SU-DHL-6 (cell line): ENCODE measurements around the gene PLA2G7.

Source experiments
- H2AFZ ChIP-seq: fragments of 200-600 bp; sonication (generic); 2 replicates; pipeline ENCODE4 v1.6.1; 2014; ENCODE audit warnings: low read depth, mild to moderate bottlenecking, moderate library complexity, mixed read lengths, antibody characterized with exemption, low read length; ENCODE audit not compliant: severe bottlenecking
- H3F3A ChIP-seq: fragments of 200-600 bp; shearing (Covaris generic); 2 replicates; pipeline ENCODE4 v1.6.0; 2016; ENCODE audit warnings: antibody characterized with exemption, mild to moderate bottlenecking; ENCODE audit not compliant: insufficient read depth
- H3K27ac ChIP-seq: fragments of 200-600 bp; sonication (generic); 2 replicates; pipeline ENCODE4 v1.5.1; 2016; ENCODE audit warnings: low read depth, mild to moderate bottlenecking, low read length, moderate library complexity, mixed read lengths
- H3K27me3 ChIP-seq: fragments of 200-600 bp; sonication (generic), shearing (Covaris generic); 2 replicates; pipeline ENCODE4 v1.6.0; 2014; ENCODE audit warnings: mild to moderate bottlenecking, low read length
- H3K36me3 ChIP-seq: fragments of 200-600 bp; sonication (generic); 2 replicates; pipeline ENCODE4 v1.6.1; 2014; ENCODE audit warnings: mild to moderate bottlenecking, low read length, mixed read lengths
- H3K4me2 ChIP-seq: fragments of 300-600, 200-600 bp; shearing (Covaris generic), sonication (generic); 2 replicates; pipeline ENCODE4 v1.6.0; 2014; ENCODE audit warnings: low read length, low read depth, mild to moderate bottlenecking; ENCODE audit not compliant: poor library complexity, severe bottlenecking
- H3K4me3 ChIP-seq: fragments of 200-600 bp; sonication (generic); 2 replicates; pipeline ENCODE4 v1.5.1; 2014; ENCODE audit warnings: antibody characterized with exemption, low read length, mild to moderate bottlenecking, mixed read lengths; ENCODE audit not compliant: insufficient read depth, poor library complexity, severe bottlenecking
- H3K79me2 ChIP-seq: fragments of 200-600 bp; sonication (generic); 2 replicates; pipeline ENCODE4 v1.6.1; 2014; ENCODE audit warnings: mild to moderate bottlenecking, low read length, moderate library complexity; ENCODE audit not compliant: insufficient read depth
- H3K9ac ChIP-seq: fragments of 200-600 bp; sonication (generic); 2 replicates; pipeline ENCODE4 v1.7.0; 2014; ENCODE audit warnings: mild to moderate bottlenecking, low read length
- H3K9me2 ChIP-seq: fragments of 200-600 bp; sonication (generic); replicated peaks from 2 replicates; pipeline ENCODE4 v1.6.1; 2014; ENCODE audit warnings: low read length; ENCODE audit not compliant: insufficient read depth
- H3K9me3 ChIP-seq: fragments of 200-600 bp; sonication (generic); 2 replicates; pipeline ENCODE4 v1.6.1; 2014; ENCODE audit warnings: low read length, mixed read lengths; ENCODE audit not compliant: insufficient read depth
- H4K20me1 ChIP-seq: fragments of 200-600 bp; sonication (generic); 2 replicates; pipeline ENCODE4 v1.6.1; 2014; ENCODE audit warnings: low read depth, mild to moderate bottlenecking, antibody characterized with exemption, low read length, moderate library complexity, mixed read lengths
- EZH2phosphoT487 ChIP-seq: fragments of 200-600 bp; sonication (generic), shearing (Covaris generic); conservative IDR thresholded peaks from 2 replicates; pipeline ENCODE4 v1.6.1; 2018; ENCODE audit warnings: mild to moderate bottlenecking, antibody characterized with exemption, low read length, moderate library complexity, mixed read lengths
- TF ChIP-seq, protein P1 (sequence below): fragments of 200-600 bp; sonication (generic); IDR thresholded peaks from one replicate; pipeline ENCODE4 v1.5.1; 2017; ENCODE audit warnings: antibody characterized with exemption, mild to moderate bottlenecking, low read length, moderate library complexity; ENCODE audit not compliant: insufficient read depth, poor library complexity, severe bottlenecking

Gene PLA2G7

DNA sequence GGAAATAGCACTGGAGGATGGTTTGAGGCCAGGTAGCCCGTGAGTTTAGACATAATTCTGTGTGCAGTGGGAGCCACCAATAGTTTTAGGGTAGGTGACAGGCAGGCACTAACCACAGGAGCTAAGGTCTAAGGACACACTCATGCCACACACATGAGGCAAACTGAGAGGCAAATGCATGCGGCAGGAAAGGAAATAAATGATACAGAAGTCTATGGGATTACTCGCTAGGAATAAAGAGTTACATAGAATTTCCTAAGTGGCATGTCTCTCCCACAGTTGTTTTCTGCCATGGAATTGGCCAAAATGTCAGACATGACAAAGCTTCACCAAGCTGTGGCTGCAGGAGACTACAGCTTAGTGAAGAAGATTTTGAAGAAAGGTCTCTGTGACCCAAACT is 16.5 kb upstream of the PLA2G7 start:
- Histone ChIP-seq H3K79me2 (no peaks in the 10 kb centered on the region), H3K4me3 (no peak overlapping the region), H3K36me3 (no peaks in the 10 kb centered on the region), H3K9me3 (no peaks in the 10 kb centered on the region), H3K27ac (no peak overlapping the region), H4K20me1 (no peaks in the 10 kb centered on the region), H3F3A (no peaks in the 10 kb centered on the region), H3K27me3 (no peaks in the 10 kb centered on the region), H2AFZ (no peak overlapping the region), H3K4me2 (no peak overlapping the region), H3K9ac (no peak overlapping the region), H3K9me2 (no peaks in the 10 kb centered on the region)
- TF ChIP-seq, protein P1, sequence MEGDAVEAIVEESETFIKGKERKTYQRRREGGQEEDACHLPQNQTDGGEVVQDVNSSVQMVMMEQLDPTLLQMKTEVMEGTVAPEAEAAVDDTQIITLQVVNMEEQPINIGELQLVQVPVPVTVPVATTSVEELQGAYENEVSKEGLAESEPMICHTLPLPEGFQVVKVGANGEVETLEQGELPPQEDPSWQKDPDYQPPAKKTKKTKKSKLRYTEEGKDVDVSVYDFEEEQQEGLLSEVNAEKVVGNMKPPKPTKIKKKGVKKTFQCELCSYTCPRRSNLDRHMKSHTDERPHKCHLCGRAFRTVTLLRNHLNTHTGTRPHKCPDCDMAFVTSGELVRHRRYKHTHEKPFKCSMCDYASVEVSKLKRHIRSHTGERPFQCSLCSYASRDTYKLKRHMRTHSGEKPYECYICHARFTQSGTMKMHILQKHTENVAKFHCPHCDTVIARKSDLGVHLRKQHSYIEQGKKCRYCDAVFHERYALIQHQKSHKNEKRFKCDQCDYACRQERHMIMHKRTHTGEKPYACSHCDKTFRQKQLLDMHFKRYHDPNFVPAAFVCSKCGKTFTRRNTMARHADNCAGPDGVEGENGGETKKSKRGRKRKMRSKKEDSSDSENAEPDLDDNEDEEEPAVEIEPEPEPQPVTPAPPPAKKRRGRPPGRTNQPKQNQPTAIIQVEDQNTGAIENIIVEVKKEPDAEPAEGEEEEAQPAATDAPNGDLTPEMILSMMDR: no peak
- TF ChIP-seq EZH2phosphoT487: no peak

DNA sequence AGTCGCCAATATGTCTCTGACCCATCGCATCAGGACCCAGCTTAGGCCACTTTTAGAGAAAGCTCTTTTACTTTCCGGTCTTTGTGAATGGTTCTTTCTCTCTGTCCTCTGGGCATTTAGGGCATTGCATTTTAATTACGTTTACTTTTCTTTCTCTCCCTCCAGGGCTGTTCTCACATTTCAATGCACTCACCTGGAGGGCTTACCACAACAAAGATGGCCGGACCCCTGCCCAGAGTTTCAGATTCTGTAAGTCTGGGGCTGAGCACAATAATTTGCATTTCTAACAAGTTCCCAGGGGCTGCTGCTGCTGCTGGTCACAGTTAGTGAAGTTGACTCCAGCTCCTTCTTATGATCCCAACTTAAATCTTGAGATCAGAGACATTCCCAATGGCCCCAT is 14.6 kb upstream of the PLA2G7 start:
- no peak for TF ChIP-seq EZH2phosphoT487
- TF ChIP-seq, protein P1: no peak
- Histone ChIP-seq H3K27me3 (no peaks in the 10 kb centered on the region), H3K4me2 (no peak overlapping the region)

DNA sequence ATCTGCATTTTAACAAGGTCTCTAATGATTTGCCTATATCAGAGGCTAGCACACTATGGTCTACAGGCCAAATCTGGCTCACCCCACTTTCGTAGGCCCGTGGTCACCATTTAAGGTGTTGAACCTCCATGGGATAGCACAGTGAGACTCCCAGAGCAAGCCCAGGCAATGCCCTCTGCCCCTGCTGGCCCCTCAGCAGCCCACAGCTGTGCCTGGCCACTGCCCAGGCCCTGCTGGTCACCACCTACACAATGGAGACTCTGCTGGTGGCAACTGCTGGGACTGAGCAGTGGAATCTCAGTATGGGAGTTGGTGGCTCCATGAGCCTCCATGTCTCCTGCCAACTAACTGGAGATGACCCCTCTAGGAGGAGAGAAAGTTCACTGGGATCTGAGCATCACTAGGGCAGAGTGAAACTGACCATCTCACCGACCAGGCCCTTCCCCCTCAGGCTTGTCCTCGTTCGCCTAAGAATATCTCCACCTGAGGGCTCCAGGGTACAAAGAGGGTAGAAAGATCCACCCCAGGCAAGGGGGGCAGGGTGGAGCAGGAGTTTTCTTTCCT is 13.8 kb upstream of the PLA2G7 start:
- H3K27me3 ChIP-seq: no peaks in the 10 kb centered on the region
- no peaks in the 10 kb centered on the region for H3K9me3 ChIP-seq
- H3F3A ChIP-seq: no peaks in the 10 kb centered on the region
- H2AFZ ChIP-seq: no peak overlapping the region
- H3K9me2 ChIP-seq: no peaks in the 10 kb centered on the region
- TF ChIP-seq, protein P1: no peak
- no peak for TF ChIP-seq EZH2phosphoT487
- no peaks in the 10 kb centered on the region for H4K20me1 ChIP-seq
- no peak overlapping the region for H3K4me3 ChIP-seq
- no peak overlapping the region for H3K9ac ChIP-seq
- H3K4me2 ChIP-seq: no peak overlapping the region
- H3K36me3 ChIP-seq: no peaks in the 10 kb centered on the region
- no peaks in the 10 kb centered on the region for H3K79me2 ChIP-seq
- H3K27ac ChIP-seq: no peak overlapping the region

More for the DNA sequence above, 14.6 kb upstream of the PLA2G7 start:
- Histone ChIP-seq H3K36me3 (no peaks in the 10 kb centered on the region), H3K9ac (no peak overlapping the region), H2AFZ (no peak overlapping the region), H3K9me2 (no peaks in the 10 kb centered on the region), H3F3A (no peaks in the 10 kb centered on the region), H3K79me2 (no peaks in the 10 kb centered on the region), H4K20me1 (no peaks in the 10 kb centered on the region), H3K4me3 (no peak overlapping the region), H3K9me3 (no peaks in the 10 kb centered on the region), H3K27ac (no peak overlapping the region)
